Measurements from ENCODE around the gene DNAH17. TPM values are rescaled to one million over a fixed set of nuclear protein-coding genes. Genes with fewer than 3 reads are reported as not detected.

The DNAH17 gene
- total RNA-seq, 1 experiment from 2014 or later: 0.13 TPM

DNA sequence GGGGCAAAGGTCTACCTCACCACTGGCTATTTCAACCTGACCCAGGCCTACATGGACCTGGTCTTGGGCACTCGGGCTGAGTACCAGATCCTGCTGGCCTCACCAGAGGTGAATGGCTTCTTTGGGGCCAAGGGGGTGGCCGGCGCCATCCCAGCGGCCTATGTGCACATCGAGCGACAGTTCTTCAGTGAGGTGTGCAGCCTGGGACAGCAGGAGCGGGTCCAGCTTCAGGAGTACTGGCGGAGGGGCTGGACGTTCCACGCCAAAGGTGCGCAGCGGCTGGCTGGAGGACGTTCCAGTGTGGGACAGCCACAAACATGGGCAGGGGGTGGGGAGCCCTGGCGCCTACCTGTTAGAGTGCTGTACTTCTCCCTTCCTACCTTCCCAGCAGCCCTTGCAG lies 173.4 kb downstream of the DNAH17 start:
- WGBS (ENCODE audit: extremely low coverage, insufficient read length, low lambda C conversion rate): no CpG with 5 or more reads among the region's 14 CpGs
- H2AK5ac ChIP-seq (ENCODE audit: insufficient read length, low read length): no peak overlapping the region
- no peak overlapping the region for H2BK20ac ChIP-seq (ENCODE audit: low read depth, low read length, poor library complexity, severe bottlenecking)
- no peak overlapping the region for H3K18ac ChIP-seq (ENCODE audit: insufficient read length, low read depth, low read length)
- no peak overlapping the region for H3K56ac ChIP-seq (ENCODE audit: insufficient read length, low read depth, low read length)
- H2BK15ac ChIP-seq (ENCODE audit: low read depth, low read length): no peak overlapping the region
- no peak overlapping the region for H3K23ac ChIP-seq (ENCODE audit: insufficient read length, low read depth, low read length)
- H3K9me3 Mint-ChIP-seq: no peaks in the 10 kb centered on the region
- no peak overlapping the region for H4K91ac ChIP-seq (ENCODE audit: insufficient read length, low read depth, low read length)
- no peak overlapping the region for H3K14ac ChIP-seq (ENCODE audit: insufficient read depth, low read length)
- H3K27me3 ChIP-seq (ENCODE audit: insufficient read depth, low read length): no peaks in the 10 kb centered on the region
- no peak overlapping the region for H2BK120ac ChIP-seq (ENCODE audit: low read depth, low read length, poor library complexity, severe bottlenecking)
- H3K23me2 ChIP-seq (ENCODE audit: insufficient read length, low read depth, low read length, poor library complexity, severe bottlenecking): no peaks in the 10 kb centered on the region
- no peak overlapping the region for H4K8ac ChIP-seq (replicated peaks; ENCODE audit: insufficient read length, low read depth, low read length)
- no peaks in the 10 kb centered on the region for H3K27me3 Mint-ChIP-seq (ENCODE audit: low read depth)
- H3K4me3 Mint-ChIP-seq: no peak overlapping the region
- H2BK5ac ChIP-seq (ENCODE audit: insufficient read length, low read length): no peak overlapping the region
- peaks cover 6% of the 10 kb centered on the region; the same call in 1 of the 2 replicates for H3K79me2 ChIP-seq (ENCODE audit: insufficient read depth, low read length)
- H3K27ac Mint-ChIP-seq: no peak overlapping the region
- H4K5ac ChIP-seq (ENCODE audit: insufficient read length, low read depth, low read length): no peak overlapping the region
- no peak for DNase-seq
- H3K4me2 ChIP-seq (ENCODE audit: insufficient read depth, insufficient read length, low read length): no peak overlapping the region
- H3K4me1 Mint-ChIP-seq: peaks cover 14 to 24% of the 10 kb centered on the region in 2 experiments
- H3K79me1 ChIP-seq (ENCODE audit: insufficient read depth, low read depth, low read length, poor library complexity, severe bottlenecking): peaks cover 5% of the 10 kb centered on the region
- H2BK12ac ChIP-seq (ENCODE audit: insufficient read length, low read depth, low read length): no peak overlapping the region
- H3K4ac ChIP-seq (ENCODE audit: low read depth, low read length): no peak overlapping the region
- H4K20me1 ChIP-seq (ENCODE audit: control insufficient read depth, insufficient read depth, insufficient read length): peaks cover 5% of the 10 kb centered on the region
- H3T11ph ChIP-seq (ENCODE audit: low read length): no peak overlapping the region
- H3K27ac ChIP-seq (ENCODE audit: insufficient read length, low read depth, low read length): no peak overlapping the region
- H2AFZ ChIP-seq (ENCODE audit: low read length): no peak overlapping the region
- TF ChIP-seq, protein P1, sequence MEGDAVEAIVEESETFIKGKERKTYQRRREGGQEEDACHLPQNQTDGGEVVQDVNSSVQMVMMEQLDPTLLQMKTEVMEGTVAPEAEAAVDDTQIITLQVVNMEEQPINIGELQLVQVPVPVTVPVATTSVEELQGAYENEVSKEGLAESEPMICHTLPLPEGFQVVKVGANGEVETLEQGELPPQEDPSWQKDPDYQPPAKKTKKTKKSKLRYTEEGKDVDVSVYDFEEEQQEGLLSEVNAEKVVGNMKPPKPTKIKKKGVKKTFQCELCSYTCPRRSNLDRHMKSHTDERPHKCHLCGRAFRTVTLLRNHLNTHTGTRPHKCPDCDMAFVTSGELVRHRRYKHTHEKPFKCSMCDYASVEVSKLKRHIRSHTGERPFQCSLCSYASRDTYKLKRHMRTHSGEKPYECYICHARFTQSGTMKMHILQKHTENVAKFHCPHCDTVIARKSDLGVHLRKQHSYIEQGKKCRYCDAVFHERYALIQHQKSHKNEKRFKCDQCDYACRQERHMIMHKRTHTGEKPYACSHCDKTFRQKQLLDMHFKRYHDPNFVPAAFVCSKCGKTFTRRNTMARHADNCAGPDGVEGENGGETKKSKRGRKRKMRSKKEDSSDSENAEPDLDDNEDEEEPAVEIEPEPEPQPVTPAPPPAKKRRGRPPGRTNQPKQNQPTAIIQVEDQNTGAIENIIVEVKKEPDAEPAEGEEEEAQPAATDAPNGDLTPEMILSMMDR (conservative IDR thresholded peaks at IDR 0.05): no peak
- H3K36me3 Mint-ChIP-seq (ENCODE audit: insufficient read depth in 1 of 3, low read depth in 3 of 3): peaks cover 53 to 80% (median 70%) of the 10 kb centered on the region in 3 experiments; a peak in 6 of 7 replicates
- H3K4me1 ChIP-seq (ENCODE audit: insufficient read depth, low read length): no peaks in the 10 kb centered on the region
- H3K9ac ChIP-seq (ENCODE audit: extremely low read depth, insufficient read length, low read length): no peak overlapping the region
- H3K9me3 ChIP-seq (ENCODE audit: control insufficient read depth, low read depth, low read length): no peaks in the 10 kb centered on the region

Data from H9 (cell line).